ENCODE measurements around the gene RDH13.

- no peak for TF ChIP-seq CHD2 (IDR thresholded peaks at IDR 0.05; ENCODE audit: low read length, partially characterized antibody)
- TF ChIP-seq CTCF (IDR thresholded peaks at IDR 0.05), result no peak
- TF ChIP-seq REST (IDR thresholded peaks at IDR 0.05; ENCODE audit: low read depth, low read length), result no peak
- no peak for TF ChIP-seq MXI1 (IDR thresholded peaks at IDR 0.05; ENCODE audit: low read depth, low read length)
- TF ChIP-seq USF2 (IDR thresholded peaks at IDR 0.05; ENCODE audit: borderline replicate concordance, low read depth, low read length), result no peak
- no peak for TF ChIP-seq EZH2phosphoT487 (IDR thresholded peaks at IDR 0.05; ENCODE audit: borderline replicate concordance, low read depth)
- TF ChIP-seq FOXJ3 (CRISPR knock-in tag; IDR thresholded peaks at IDR 0.05), result no peak
- TF ChIP-seq RCOR1 (IDR thresholded peaks at IDR 0.05; ENCODE audit: low read length), result no peak
- no peak for TF ChIP-seq SMC3 (IDR thresholded peaks at IDR 0.05; ENCODE audit: low read depth, low read length)
- no peak for TF ChIP-seq POLR2AphosphoS5 (IDR thresholded peaks at IDR 0.05; ENCODE audit: low read depth, low read length)
- no peak for TF ChIP-seq MEF2A (IDR thresholded peaks at IDR 0.05; ENCODE audit: borderline replicate concordance, low read depth)
- no peak for TF ChIP-seq YY1 (IDR thresholded peaks at IDR 0.05; ENCODE audit: low read depth)
- TF ChIP-seq MAX (IDR thresholded peaks at IDR 0.05; ENCODE audit: low read depth), result no peak
These were observed 35.1 kb upstream of the RDH13 start for GRCh38 chr19:55097864-55098715.
